ENCODE measurements around the gene POLR3B.

The POLR3B gene

DNA sequence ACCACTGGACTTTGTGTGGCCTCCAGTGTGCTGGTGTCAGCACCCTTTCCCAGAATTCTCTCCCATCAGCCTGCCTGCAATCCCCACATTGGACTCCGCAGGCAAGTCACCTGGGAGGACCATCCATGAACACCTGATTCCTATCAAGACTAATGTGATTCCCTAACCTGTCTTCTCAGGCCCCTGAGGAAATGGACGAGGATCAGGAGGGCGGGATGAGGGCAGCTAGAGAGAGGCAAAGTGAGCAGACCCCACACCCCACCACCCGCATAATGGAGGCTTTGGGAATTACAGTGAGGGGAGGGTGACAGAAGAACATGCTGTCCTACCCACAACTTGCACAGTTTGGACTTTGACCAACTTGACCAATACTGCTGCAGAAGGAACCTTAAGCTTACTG, 164.4 kb downstream of the POLR3B start:
- Histone ChIP-seq H3K27ac (ENCODE audit: low read depth, low read length) (no peak overlapping the region), H3K4me1 (ENCODE audit: control insufficient read depth, low read length) (no peaks in the 10 kb centered on the region), H4K20me1 (ENCODE audit: control insufficient read depth, insufficient read depth, low read depth, low read length) (no peaks in the 10 kb centered on the region), H3K9me3 (ENCODE audit: control insufficient read depth, insufficient read depth, low read length) (no peaks in the 10 kb centered on the region), H3K27me3 (ENCODE audit: control insufficient read depth, low read length) (no peaks in the 10 kb centered on the region), H3K9me2 (replicated peaks; ENCODE audit: control insufficient read depth, low read length) (no peaks in the 10 kb centered on the region), H3K79me2 (ENCODE audit: control insufficient read depth, low read length) (no peaks in the 10 kb centered on the region), H3F3A (ENCODE audit: control insufficient read depth, insufficient read depth) (no peaks in the 10 kb centered on the region), H3K4me2 (ENCODE audit: low read length) (no peak overlapping the region), H3K4me3 (ENCODE audit: low read length) (no peak overlapping the region), H3K36me3 (ENCODE audit: control insufficient read depth, low read length) (no peaks in the 10 kb centered on the region)
- no peak for TF ChIP-seq EZH2phosphoT487 (IDR thresholded peaks at IDR 0.05; ENCODE audit: borderline replicate concordance, low read length)
- TF ChIP-seq, protein P1, sequence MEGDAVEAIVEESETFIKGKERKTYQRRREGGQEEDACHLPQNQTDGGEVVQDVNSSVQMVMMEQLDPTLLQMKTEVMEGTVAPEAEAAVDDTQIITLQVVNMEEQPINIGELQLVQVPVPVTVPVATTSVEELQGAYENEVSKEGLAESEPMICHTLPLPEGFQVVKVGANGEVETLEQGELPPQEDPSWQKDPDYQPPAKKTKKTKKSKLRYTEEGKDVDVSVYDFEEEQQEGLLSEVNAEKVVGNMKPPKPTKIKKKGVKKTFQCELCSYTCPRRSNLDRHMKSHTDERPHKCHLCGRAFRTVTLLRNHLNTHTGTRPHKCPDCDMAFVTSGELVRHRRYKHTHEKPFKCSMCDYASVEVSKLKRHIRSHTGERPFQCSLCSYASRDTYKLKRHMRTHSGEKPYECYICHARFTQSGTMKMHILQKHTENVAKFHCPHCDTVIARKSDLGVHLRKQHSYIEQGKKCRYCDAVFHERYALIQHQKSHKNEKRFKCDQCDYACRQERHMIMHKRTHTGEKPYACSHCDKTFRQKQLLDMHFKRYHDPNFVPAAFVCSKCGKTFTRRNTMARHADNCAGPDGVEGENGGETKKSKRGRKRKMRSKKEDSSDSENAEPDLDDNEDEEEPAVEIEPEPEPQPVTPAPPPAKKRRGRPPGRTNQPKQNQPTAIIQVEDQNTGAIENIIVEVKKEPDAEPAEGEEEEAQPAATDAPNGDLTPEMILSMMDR (IDR thresholded peaks at IDR 0.05; ENCODE audit: low read depth, low read length, poor library complexity, severe bottlenecking) = no peak

DNA sequence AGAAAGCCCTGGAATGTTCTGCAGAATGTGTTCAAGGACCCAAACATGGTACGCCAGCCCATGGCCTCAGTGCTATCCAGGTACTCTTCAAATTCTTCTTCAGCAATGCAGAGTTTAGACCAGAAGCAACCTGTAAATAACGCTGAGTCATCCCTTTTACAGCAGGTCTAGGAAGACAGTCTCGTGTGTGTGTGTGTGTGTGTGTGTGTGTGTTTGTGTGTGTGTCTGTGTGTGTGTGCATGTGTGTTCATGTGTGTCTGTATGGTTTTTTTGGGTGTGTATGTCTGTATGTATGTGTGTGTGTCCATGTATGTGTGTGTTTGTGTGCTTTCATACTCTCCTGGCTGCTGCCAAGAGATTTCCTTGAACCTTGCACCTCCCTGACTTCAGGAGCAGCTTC, 165.2 kb downstream of the POLR3B start:
- no peaks in the 10 kb centered on the region for H3F3A ChIP-seq (ENCODE audit: control insufficient read depth, insufficient read depth)
- no peak overlapping the region for H3K4me2 ChIP-seq (ENCODE audit: low read length)
- H3K36me3 ChIP-seq (ENCODE audit: control insufficient read depth, low read length) = no peaks in the 10 kb centered on the region
- H3K79me2 ChIP-seq (ENCODE audit: control insufficient read depth, low read length) = no peaks in the 10 kb centered on the region
- no peaks in the 10 kb centered on the region for H3K9me3 ChIP-seq (ENCODE audit: control insufficient read depth, insufficient read depth, low read length)
- TF ChIP-seq EZH2phosphoT487 (IDR thresholded peaks at IDR 0.05; ENCODE audit: borderline replicate concordance, low read length) = no peak
- TF ChIP-seq, protein P1 (IDR thresholded peaks at IDR 0.05; ENCODE audit: low read depth, low read length, poor library complexity, severe bottlenecking) = no peak
- no peaks in the 10 kb centered on the region for H3K4me1 ChIP-seq (ENCODE audit: control insufficient read depth, low read length)
- no peak overlapping the region for H3K27ac ChIP-seq (ENCODE audit: low read depth, low read length)
- no peaks in the 10 kb centered on the region for H4K20me1 ChIP-seq (ENCODE audit: control insufficient read depth, insufficient read depth, low read depth, low read length)
- H3K4me3 ChIP-seq (ENCODE audit: low read length) = no peak overlapping the region
- no peaks in the 10 kb centered on the region for H3K27me3 ChIP-seq (ENCODE audit: control insufficient read depth, low read length)
- no peaks in the 10 kb centered on the region for H3K9me2 ChIP-seq (replicated peaks; ENCODE audit: control insufficient read depth, low read length)

DNA sequence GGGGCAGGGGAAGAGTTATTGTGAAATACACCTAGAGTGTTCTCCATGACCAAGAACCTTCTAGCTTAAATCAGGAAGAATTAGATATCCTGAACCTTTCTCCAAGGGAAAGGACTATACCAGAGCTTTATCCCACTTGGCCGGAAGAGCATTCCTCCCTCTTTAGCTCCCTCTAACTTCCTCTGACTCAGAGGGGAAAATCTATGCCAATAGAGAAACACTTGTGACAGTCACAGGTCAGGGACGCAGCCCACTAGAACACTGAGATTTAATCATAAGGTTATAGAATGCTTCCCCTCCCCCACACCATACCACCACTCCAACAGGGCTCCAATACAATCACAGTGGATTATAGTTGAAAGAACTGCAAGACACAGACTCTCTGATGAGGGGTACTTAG, 169.8 kb downstream of the POLR3B start:
- Histone ChIP-seq H3K9me3 (ENCODE audit: control insufficient read depth, insufficient read depth, low read length) (no peaks in the 10 kb centered on the region), H3K36me3 (ENCODE audit: control insufficient read depth, low read length) (no peaks in the 10 kb centered on the region), H4K20me1 (ENCODE audit: control insufficient read depth, insufficient read depth, low read depth, low read length) (no peaks in the 10 kb centered on the region), H3K4me2 (ENCODE audit: low read length) (no peak overlapping the region), H3K27me3 (ENCODE audit: control insufficient read depth, low read length) (no peaks in the 10 kb centered on the region), H3K79me2 (ENCODE audit: control insufficient read depth, low read length) (no peaks in the 10 kb centered on the region), H3K9me2 (replicated peaks; ENCODE audit: control insufficient read depth, low read length) (no peaks in the 10 kb centered on the region), H3F3A (ENCODE audit: control insufficient read depth, insufficient read depth) (no peaks in the 10 kb centered on the region), H3K27ac (ENCODE audit: low read depth, low read length) (no peak overlapping the region), H3K4me3 (ENCODE audit: low read length) (no peak overlapping the region), H3K4me1 (ENCODE audit: control insufficient read depth, low read length) (no peaks in the 10 kb centered on the region)
- TF ChIP-seq, protein P1 (IDR thresholded peaks at IDR 0.05; ENCODE audit: low read depth, low read length, poor library complexity, severe bottlenecking) = no peak
- no peak for TF ChIP-seq EZH2phosphoT487 (IDR thresholded peaks at IDR 0.05; ENCODE audit: borderline replicate concordance, low read length)

DNA sequence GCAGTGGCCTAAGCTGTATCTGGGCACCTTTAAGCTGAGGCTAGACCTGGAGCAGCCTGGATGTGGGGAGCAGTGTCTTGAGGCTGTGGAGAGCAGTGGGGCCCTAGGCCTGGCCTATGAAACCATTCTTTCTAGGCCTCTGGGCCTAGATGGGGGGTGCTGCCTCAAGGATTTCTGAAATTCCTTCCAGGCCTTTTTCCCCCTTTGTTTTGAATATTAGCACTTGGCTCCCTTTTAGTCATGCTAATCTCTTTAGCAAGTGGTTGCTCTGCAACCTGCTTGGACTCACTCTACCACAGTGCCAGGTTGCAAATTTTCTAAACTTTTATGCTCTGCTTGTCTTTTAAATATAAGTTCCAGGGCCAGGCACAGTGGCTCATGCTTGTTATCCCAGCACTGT, 183.7 kb downstream of the POLR3B start:
- H3K27me3 ChIP-seq (ENCODE audit: control insufficient read depth, low read length) = no peaks in the 10 kb centered on the region
- H3K4me3 ChIP-seq (ENCODE audit: low read length) = no peak overlapping the region
- TF ChIP-seq EZH2phosphoT487 (IDR thresholded peaks at IDR 0.05; ENCODE audit: borderline replicate concordance, low read length) = no peak
- TF ChIP-seq, protein P1 (IDR thresholded peaks at IDR 0.05; ENCODE audit: low read depth, low read length, poor library complexity, severe bottlenecking) = no peak
- H3F3A ChIP-seq (ENCODE audit: control insufficient read depth, insufficient read depth) = no peaks in the 10 kb centered on the region
- H3K4me1 ChIP-seq (ENCODE audit: control insufficient read depth, low read length) = no peaks in the 10 kb centered on the region
- H3K9me3 ChIP-seq (ENCODE audit: control insufficient read depth, insufficient read depth, low read length) = no peaks in the 10 kb centered on the region
- no peaks in the 10 kb centered on the region for H4K20me1 ChIP-seq (ENCODE audit: control insufficient read depth, insufficient read depth, low read depth, low read length)
- no peaks in the 10 kb centered on the region for H3K36me3 ChIP-seq (ENCODE audit: control insufficient read depth, low read length)
- H3K27ac ChIP-seq (ENCODE audit: low read depth, low read length) = no peak overlapping the region
- no peaks in the 10 kb centered on the region for H3K9me2 ChIP-seq (replicated peaks; ENCODE audit: control insufficient read depth, low read length)
- H3K4me2 ChIP-seq (ENCODE audit: low read length) = no peak overlapping the region
- no peaks in the 10 kb centered on the region for H3K79me2 ChIP-seq (ENCODE audit: control insufficient read depth, low read length)

Measured in DOHH2 (cell line).